ENCODE results near the gene PSMD4. TPM values are rescaled to one million over a fixed set of nuclear protein-coding genes. Genes with fewer than 3 reads are reported as not detected.

PSMD4 gene
- total and polyA plus RNA-seq, 2 of the 8 experiments (the other 6 are each of a cell fraction or from before 2014, with no cell fraction given) = 216 to 284 TPM

- Histone ChIP-seq H3K4ac (replicated peaks; ENCODE audit: insufficient read length, low read depth, low read length) (no peak overlapping the region), H3K4me2 (ENCODE audit: insufficient read depth in 1 of 2, low read depth in 2 of 2, low read length in 2 of 2) (no peak overlapping the region), H4K8ac (ENCODE audit: extremely low read depth, insufficient read depth, low read length) (no peak overlapping the region), H3K36me3 (ENCODE audit: control insufficient read depth in 2 of 4, insufficient read depth in 4 of 4, low read length in 3 of 4) (peaks cover 4 to 29% (median 7%) of the 10 kb centered on the region in 4 experiments; a peak in 6 of 8 replicates), H2BK20ac (ENCODE audit: low read length) (no peak overlapping the region), H4K5ac (ENCODE audit: insufficient read length, low read depth, low read length) (no peak overlapping the region), H3K27ac (ENCODE audit: low read depth, low read length) (no peak overlapping the region), H2BK120ac (replicated peaks; ENCODE audit: low read depth, low read length) (no peak overlapping the region), H3K14ac (ENCODE audit: insufficient read length) (no peak overlapping the region), H3K56ac (replicated peaks; ENCODE audit: insufficient read length, low read depth, low read length) (no peak overlapping the region), H2AFZ (ENCODE audit: low read length) (no peak overlapping the region), H2AK5ac (ENCODE audit: low read depth, low read length) (no peak overlapping the region), H2BK5ac (ENCODE audit: low read depth, low read length) (no peak overlapping the region), H4K91ac (replicated peaks; ENCODE audit: insufficient read length, low read length) (no peak overlapping the region), H3K18ac (ENCODE audit: extremely low read depth, low read length) (no peak overlapping the region), H3K4me1 (replicated peaks in 1 of 4; ENCODE audit: control insufficient read depth in 3 of 4, insufficient read depth in 4 of 4, low read length in 3 of 4) (no peaks in the 10 kb centered on the region), H3K4me3 (ENCODE audit: extremely low read depth in 1 of 4, insufficient read depth in 2 of 4, low read depth in 3 of 4, low read length in 4 of 4) (no peak overlapping the region), H4K20me1 (replicated peaks in 1 of 2; ENCODE audit: control insufficient read depth in 1 of 2, insufficient read depth in 2 of 2, low read length in 2 of 2) (peaks cover 1 to 10% of the 10 kb centered on the region in 2 experiments), H2BK15ac (ENCODE audit: low read length) (no peak overlapping the region), H3K23me2 (ENCODE audit: low read depth, low read length) (no peaks in the 10 kb centered on the region), H3K79me2 (ENCODE audit: control insufficient read depth in 1 of 2, insufficient read depth in 2 of 2, low read length in 2 of 2) (peaks cover 3 to 86% of the 10 kb centered on the region in 2 experiments; a peak in 3 of 4 replicates), H2BK12ac (ENCODE audit: low read depth, low read length) (no peak overlapping the region), H3K23ac (ENCODE audit: insufficient read length) (no peak overlapping the region), H3K9me3 (ENCODE audit: insufficient read depth in 2 of 2, low read depth in 1 of 2, low read length in 1 of 2) (no peaks in the 10 kb centered on the region), H3K9ac (replicated peaks in 1 of 4; ENCODE audit: extremely low read depth in 1 of 4, low read depth in 3 of 4, low read length in 3 of 4) (no peak overlapping the region), H3K79me1 (ENCODE audit: low read depth, low read length) (peaks cover 2% of the 10 kb centered on the region; the same call in 1 of the 2 replicates), H3K27me3 (replicated peaks in 1 of 4; ENCODE audit: control insufficient read depth in 3 of 4, extremely low read depth in 1 of 4, insufficient read depth in 3 of 4, low read length in 3 of 4) (no peaks in the 10 kb centered on the region)
- FAIRE-seq = no peak
- 95% methylated on average over 15 of the region's 15 CpGs; no CpG with 5 or more reads in 1 of the 2 experiments for WGBS, 2 experiments (ENCODE audit: extremely low coverage in 1 of 2, insufficient coverage in 1 of 2, insufficient read length in 1 of 2, insufficient replicate concordance in 2 of 2, low coverage in 1 of 2, low lambda C conversion rate in 2 of 2, missing lambda C conversion rate in 1 of 2)
- CTCF ChIA-PET (ENCODE audit: partially characterized antibody) = interaction anchor here (0.5 to 1.6 kb wide), 11 partner anchors 11 to 801 kb away, joined by 3 to 5 read pairs (median 3); partner anchors contain the start of gene TMOD4
- POLR2A ChIA-PET (ENCODE audit: partially characterized antibody) = interaction anchor here (0.6 to 2.1 kb wide), 13 partner anchors 8 to 1211 kb away, joined by 3 to 7 read pairs (median 4); partner anchors contain the start of genes PIP5K1A and VPS72
- DNase-seq (ENCODE audit: low read depth in 1 of 2, low spot score in 2 of 2) = no peak
- TF ChIP-seq NANOG (IDR thresholded peaks at IDR 0.05; ENCODE audit: insufficient read depth, low read depth, low read length, poor library complexity, severe bottlenecking) = no peak
- TF ChIP-seq CBX8 (IDR thresholded peaks at IDR 0.05; ENCODE audit: borderline replicate concordance, low read depth, low read length) = no peak
- TF ChIP-seq, protein P1, sequence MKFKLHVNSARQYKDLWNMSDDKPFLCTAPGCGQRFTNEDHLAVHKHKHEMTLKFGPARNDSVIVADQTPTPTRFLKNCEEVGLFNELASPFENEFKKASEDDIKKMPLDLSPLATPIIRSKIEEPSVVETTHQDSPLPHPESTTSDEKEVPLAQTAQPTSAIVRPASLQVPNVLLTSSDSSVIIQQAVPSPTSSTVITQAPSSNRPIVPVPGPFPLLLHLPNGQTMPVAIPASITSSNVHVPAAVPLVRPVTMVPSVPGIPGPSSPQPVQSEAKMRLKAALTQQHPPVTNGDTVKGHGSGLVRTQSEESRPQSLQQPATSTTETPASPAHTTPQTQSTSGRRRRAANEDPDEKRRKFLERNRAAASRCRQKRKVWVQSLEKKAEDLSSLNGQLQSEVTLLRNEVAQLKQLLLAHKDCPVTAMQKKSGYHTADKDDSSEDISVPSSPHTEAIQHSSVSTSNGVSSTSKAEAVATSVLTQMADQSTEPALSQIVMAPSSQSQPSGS (IDR thresholded peaks at IDR 0.05; ENCODE audit: low read length) = no peak
These were observed 42.4 kb upstream of the PSMD4 start for GRCh38 chr1:151211972-151212705.

Measured in H1 (cell line).